COLO668 (cell line): ENCODE results near the gene SLCO2B1.

Source experiments
- DNase-seq: peaks from one replicate; lab custom pipeline; 2025; ENCODE audit not compliant: unreplicated experiment; lab: John Stamatoyannopoulos, UW

The SLCO2B1 gene

DNA sequence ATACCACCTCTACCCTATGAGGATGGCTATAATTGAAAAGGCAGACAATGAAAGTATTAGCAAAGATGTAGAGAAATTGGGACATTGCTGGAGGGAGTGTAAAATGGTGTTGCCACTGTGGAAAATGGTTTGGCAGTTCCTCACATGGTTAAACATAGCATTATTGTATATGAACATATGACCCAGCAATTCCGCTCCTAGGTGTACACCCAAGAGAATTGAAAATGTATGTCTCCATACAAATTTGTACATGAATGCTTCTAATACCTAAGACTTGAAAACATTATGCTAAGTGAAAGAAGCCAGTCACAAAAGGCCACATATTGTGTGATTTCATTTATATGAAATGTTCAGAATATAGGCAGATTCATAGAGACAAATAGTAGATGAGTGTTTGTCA lies 10.0 kb downstream of the SLCO2B1 start:
- DNase-seq: no peak

DNA sequence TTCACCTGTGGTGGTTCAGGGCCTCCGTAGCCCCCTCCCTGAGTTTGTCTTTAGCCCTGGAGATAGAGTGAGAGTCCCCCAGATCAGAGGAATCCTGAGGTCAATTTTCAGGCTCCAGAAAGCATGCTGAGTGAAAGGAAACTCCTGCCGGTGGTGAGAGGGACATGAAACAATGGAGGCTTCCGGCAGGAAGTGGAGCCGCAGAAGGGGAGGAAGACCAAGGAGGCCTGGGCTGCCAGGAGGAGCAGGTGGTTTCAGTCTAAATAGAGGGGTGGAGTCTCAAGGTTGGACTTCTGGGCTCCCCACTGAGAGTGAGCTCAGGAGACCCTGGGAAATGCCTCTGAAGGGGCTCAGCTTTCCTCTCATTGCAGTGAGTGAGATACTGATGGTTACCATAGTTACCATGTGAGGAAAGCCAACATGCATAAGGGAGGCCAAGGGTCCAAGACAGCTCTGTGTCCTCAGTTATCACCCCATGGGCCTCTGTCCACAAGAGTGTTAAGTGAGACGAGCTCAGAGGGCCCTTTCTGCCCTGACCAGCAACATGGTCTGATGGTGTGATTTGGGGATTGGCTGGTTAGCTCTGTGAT lies 10.7 kb downstream of the SLCO2B1 start:
- DNase-seq: no peak

GRCh38 chr11:75162954-75163353 lies 12.0 kb downstream of the SLCO2B1 start:
- DNase-seq: no peak

- no peak for DNase-seq
These were observed 13.3 kb downstream of the SLCO2B1 start for GRCh38 chr11:75163921-75164849.

- DNase-seq: no peak
These were observed 14.8 kb downstream of the SLCO2B1 start for GRCh38 chr11:75165721-75166120.

GRCh38 chr11:75166791-75167190 lies 15.9 kb downstream of the SLCO2B1 start:
- DNase-seq: no peak

DNA sequence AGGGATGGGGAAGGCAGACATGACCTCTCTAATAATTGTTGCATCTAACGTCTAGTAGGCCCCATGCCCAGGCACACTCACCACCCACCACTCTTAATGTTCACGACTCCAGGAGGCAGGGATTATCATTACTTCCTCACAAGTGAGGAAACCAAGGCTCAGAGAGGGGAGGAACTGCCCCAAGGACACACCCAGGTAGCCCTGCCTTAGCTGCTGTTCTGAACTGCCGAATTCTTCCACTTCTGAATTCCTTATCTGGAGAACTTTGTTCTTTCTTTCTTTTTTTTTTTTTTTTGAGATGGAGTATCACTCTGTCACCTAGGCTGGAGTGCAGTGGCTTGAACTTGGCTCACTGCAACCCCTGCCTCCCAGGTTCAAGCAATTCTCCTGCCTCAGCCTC lies 16.7 kb downstream of the SLCO2B1 start:
- no peak for DNase-seq

- no peak for DNase-seq
These were observed 18.4 kb downstream of the SLCO2B1 start for GRCh38 chr11:75169101-75169885.

DNA sequence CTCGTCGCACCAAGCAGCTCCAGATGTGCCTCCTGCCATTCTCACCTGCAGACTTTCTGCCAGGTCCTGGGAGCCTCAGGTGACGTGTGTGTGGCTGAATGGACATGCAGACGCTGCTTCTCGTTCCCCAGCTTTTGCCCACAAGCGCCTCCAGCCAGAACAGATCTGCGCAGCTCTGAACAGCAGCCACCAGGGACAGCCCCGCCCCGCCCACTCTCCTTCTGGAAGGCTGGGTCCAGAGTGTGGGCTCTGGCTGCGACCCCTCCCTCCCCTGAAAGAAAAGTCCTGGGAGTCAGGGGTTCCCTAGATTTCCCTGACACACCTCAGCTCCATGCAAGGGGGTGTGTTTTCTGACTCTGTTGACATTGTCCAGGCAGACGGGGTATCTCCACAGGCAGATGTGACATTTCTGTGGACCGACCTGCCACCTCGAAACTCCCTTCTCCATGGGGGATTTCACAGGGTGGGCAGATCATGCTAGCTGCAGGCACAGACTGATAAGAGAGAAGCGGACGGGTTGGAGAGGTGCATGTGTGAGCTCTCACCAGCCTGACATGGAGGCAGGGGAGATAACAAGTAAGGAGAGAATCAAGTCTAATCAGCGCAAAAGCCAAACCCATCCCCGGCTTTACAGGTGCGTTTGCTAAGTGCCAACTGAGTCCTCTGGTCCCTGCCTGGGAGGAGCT lies 19.8 kb downstream of the SLCO2B1 start:
- no peak for DNase-seq

GRCh38 chr11:75173336-75173735 lies 22.4 kb downstream of the SLCO2B1 start:
- DNase-seq: no peak

- no peak for DNase-seq
These were observed 24.0 kb downstream of the SLCO2B1 start for GRCh38 chr11:75174781-75175370.

- DNase-seq: no peak
These were observed 31.8 kb downstream of the SLCO2B1 start for GRCh38 chr11:75182664-75183063.

DNA sequence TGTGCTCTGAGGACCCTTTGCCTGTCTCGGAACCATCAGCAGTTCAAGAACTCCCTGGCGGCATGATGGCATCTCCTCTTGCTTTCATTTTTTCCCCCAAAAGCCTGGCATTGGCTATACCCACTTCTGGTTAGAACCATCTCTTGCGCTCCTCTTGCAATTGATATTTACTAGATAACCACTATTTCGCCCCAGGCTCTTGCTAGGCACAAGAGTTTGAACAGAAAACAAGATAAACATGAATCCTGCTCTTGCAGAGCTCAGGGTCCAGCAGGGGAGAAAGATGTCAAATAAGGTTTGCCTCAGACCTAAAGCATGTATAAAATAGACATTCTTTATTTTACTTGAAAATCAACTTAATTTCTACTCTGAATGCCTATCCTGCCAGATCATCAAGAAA lies 33.1 kb downstream of the SLCO2B1 start:
- DNase-seq: no peak

DNA sequence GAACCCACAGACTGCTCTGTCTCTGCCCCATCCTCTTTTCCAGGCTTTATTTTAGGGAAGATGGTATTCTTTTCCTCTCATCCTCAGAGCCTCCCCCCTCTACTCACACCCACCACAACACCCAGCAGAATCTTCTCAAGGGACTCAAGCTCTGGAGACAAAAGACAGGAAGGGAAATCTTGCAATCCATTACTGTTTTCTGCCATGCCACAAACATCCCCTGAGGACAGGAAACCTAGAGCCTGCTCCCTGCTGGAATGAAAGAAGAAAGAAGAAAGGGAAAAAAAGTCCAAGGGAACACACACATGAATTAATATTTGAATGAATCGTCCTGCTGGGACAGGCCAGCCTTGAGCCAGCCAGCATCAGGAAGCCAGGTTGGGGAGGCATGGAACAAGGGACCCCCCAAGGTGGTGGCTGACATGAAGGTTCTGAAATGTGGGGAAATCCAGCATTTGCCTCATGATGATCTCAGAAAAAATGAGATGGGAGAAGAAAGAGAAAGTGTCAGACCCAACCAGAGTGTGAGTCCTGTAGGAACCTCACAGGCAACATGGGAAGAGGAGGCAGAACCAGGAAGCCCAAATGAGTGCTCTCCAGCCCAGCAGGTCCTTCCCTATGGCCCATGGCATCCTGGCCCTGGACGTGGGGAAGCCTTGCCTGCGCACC lies 34.0 kb downstream of the SLCO2B1 start:
- DNase-seq: no peak

DNA sequence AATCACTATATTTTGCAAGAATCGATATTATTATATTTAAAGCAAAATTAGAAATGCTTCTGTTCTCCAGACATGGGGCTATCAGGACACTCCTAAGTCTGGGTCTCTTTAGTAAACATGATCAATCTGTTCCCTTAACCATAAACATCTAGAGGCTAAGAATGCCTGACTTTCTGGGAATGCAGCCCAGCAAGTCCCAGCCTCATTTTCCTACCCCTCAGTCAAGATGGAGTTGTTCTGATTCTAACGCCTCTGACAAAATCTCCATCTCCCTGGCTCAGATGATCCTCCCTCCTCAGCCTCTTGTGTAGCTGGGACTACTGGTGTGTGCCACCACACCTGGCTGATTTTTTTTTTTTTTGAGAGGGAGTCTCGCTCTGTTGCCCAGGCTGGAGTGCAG lies 35.0 kb downstream of the SLCO2B1 start:
- no peak for DNase-seq

DNA sequence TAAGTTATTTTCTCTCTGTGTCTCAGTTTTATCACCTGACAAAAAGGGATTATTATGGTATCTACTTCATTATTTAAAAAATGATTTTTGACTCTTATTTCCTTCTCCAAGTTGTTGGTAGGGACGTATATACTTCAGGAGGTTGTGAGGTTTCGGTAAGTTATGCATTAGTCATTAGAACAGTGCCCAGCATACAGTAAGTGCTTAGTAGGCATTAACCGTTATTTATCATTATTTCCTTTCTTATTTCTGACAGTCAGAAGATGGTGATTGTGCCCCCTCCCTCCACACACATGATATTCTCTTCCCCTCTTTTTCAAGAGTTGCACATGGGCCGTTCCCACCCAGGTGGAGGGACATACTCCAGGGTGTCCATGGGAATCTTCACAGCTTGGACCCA lies 36.1 kb downstream of the SLCO2B1 start:
- DNase-seq: no peak

GRCh38 chr11:75188671-75189070 lies 37.8 kb downstream of the SLCO2B1 start:
- no peak for DNase-seq

DNA sequence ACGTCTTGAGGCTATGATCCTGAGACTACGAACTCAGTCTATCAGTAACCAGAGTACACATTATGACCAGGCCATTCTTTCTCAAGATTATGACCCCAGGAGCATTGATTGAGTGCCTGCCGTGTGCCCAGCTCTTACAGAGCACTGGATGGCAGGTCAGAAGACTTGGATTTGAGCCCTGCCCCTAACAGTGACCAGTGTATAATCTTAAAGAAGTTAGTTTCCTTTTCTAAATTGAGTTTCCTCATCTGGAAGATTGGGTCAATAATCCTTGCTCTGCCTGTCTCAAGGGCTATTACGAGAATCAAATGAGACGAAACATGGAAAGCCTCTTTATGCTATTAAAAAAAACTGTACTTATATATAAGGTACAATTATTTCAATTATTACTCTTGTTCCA lies 38.2 kb downstream of the SLCO2B1 start:
- DNase-seq: no peak

DNA sequence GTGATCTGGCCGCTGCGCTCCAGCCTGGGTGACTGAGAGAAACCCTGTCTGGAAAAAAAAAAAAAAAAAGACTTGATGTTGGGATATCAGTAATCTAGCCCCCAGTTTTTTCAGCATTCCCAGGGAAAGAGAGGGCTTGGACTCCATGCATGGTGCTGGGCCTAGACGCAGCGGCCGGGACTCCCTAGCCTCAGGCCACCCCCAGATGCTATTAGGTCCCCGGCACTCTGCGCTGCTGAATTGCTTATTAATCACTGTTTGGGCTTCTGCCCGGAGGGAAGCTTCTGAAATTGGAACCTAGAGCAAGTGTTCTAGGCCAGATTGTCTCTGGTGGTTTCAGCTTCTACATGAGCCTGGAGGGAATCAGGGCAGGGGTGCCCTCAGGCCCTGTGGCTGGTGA lies 39.0 kb downstream of the SLCO2B1 start:
- DNase-seq: no peak

DNA sequence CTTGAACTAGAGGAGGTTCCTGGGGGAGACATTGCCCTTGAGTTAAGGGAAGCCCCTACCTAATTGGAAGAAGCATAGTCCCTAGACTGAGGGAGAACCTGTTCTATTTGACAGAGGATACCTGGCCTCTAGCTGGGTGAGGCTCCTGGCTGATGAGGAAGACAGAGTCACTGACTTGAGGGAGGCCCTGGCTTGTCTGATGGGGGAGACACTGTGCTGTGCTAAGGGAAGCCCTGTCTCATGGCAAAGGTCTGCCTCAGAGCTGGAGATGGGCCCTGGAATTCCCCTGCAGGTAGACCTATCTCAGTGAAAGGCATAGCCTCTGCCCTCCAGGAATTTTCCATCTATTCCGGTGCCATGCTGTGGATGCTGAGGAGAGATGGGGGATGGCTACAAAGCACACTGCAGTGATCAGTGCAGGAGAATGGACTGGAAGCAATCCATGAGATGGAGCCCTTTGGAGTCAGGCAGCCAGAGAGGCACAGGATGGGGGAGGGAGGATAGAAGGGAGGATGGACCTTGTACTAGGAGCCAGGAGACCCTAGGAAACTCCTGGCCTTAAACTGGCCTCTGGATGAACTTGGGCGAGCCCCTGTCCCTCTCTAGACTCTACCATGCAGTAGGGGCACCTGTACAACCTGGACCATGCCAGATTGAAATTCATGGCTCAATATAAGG lies 39.9 kb downstream of the SLCO2B1 start:
- no peak for DNase-seq
